HL-60 (cell line): ENCODE data around the gene PLLP.

Source experiments
- DNase-seq, 2 experiments: peaks; one replicate each; pipeline ENCODE4 v3.0.0-alpha.2; 2010 to 2020; ENCODE audit warnings: low read depth in 1 of 2, low spot score in 1 of 2
- H3K27ac ChIP-seq: fragments of 250-450 bp; sonication (Bioruptor Pico); replicated peaks from 2 replicates; pipeline ENCODE4 v1.5.1; 2020; ENCODE audit warnings: mild to moderate bottlenecking, moderate library complexity
- H3K27me3 ChIP-seq: fragments of 250-450 bp; sonication (Bioruptor Pico); 2 replicates; pipeline ENCODE4 v1.5.1; 2021; ENCODE audit warnings: mild to moderate bottlenecking, moderate library complexity; ENCODE audit not compliant: insufficient read depth, poor library complexity, severe bottlenecking
- H3K4me3 ChIP-seq: replicated peaks from 2 replicates; pipeline ENCODE4 v1.5.1; 2011; ENCODE audit warnings: mild to moderate bottlenecking, control low read depth, low read length; ENCODE audit not compliant: insufficient read depth
- CTCF ChIP-seq: IDR thresholded peaks from one replicate; pipeline ENCODE4 v1.5.1; 2011; ENCODE audit warnings: low read length, control low read depth, inconsistent platforms; ENCODE audit not compliant: insufficient read depth
- GABPA ChIP-seq: IDR thresholded peaks from 2 replicates; pipeline ENCODE4 v1.6.1; 2012; ENCODE audit warnings: low read depth
- POLR2AphosphoS5 ChIP-seq: IDR thresholded peaks from 2 replicates; pipeline ENCODE4 v1.6.1; 2012; ENCODE audit warnings: low read depth
- SPI1 ChIP-seq: IDR thresholded peaks from 2 replicates; pipeline ENCODE4 v1.6.1; 2012; ENCODE audit warnings: low read depth, mild to moderate bottlenecking, borderline replicate concordance
- TF ChIP-seq, protein P1 (sequence below): IDR thresholded peaks from 2 replicates; pipeline ENCODE4 v1.6.1; 2012; ENCODE audit warnings: low read depth; ENCODE audit not compliant: insufficient replicate concordance

The PLLP gene

GRCh38 chr16:57331355-57331754 is 46.9 kb upstream of the PLLP start:
- Histone ChIP-seq H3K4me3 (no peak overlapping the region), H3K27ac (no peak overlapping the region), H3K27me3 (no peaks in the 10 kb centered on the region)
- TF ChIP-seq SPI1 (no peak), CTCF (no peak), GABPA (no peak), POLR2AphosphoS5 (no peak)
- TF ChIP-seq, protein P1, sequence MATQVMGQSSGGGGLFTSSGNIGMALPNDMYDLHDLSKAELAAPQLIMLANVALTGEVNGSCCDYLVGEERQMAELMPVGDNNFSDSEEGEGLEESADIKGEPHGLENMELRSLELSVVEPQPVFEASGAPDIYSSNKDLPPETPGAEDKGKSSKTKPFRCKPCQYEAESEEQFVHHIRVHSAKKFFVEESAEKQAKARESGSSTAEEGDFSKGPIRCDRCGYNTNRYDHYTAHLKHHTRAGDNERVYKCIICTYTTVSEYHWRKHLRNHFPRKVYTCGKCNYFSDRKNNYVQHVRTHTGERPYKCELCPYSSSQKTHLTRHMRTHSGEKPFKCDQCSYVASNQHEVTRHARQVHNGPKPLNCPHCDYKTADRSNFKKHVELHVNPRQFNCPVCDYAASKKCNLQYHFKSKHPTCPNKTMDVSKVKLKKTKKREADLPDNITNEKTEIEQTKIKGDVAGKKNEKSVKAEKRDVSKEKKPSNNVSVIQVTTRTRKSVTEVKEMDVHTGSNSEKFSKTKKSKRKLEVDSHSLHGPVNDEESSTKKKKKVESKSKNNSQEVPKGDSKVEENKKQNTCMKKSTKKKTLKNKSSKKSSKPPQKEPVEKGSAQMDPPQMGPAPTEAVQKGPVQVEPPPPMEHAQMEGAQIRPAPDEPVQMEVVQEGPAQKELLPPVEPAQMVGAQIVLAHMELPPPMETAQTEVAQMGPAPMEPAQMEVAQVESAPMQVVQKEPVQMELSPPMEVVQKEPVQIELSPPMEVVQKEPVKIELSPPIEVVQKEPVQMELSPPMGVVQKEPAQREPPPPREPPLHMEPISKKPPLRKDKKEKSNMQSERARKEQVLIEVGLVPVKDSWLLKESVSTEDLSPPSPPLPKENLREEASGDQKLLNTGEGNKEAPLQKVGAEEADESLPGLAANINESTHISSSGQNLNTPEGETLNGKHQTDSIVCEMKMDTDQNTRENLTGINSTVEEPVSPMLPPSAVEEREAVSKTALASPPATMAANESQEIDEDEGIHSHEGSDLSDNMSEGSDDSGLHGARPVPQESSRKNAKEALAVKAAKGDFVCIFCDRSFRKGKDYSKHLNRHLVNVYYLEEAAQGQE, result no peak
- DNase-seq, result no peak

- no peak for DNase-seq
- TF ChIP-seq CTCF (no peak), SPI1 (no peak), POLR2AphosphoS5 (no peak), GABPA (no peak)
- TF ChIP-seq, protein P1, result no peak
Observed at GRCh38 chr16:57329718-57330327, 45.4 kb upstream of the PLLP start.

DNA sequence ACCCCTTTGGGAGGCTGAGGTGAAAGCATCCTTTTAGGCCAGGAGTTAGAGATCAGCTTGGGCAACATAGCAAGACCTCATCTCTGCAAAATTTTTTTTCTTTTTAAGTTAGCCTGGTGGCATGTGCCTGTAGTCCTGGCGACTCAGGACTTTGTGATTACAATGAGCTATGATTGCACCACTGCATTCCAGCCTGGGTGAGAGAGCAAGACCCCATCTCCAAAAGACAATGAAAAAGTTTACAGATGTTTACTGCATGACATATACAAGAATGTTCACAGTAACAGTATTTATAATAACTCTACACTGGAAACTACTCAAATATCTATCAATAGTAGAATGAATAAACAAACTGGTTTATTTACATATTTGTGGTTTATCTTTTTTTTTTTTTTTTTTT is 41.0 kb upstream of the PLLP start:
- H3K27me3 ChIP-seq, result no peaks in the 10 kb centered on the region
- H3K4me3 ChIP-seq, result no peak overlapping the region
- no peak for DNase-seq
- TF ChIP-seq, protein P1, result no peak
- TF ChIP-seq POLR2AphosphoS5, result no peak
- TF ChIP-seq CTCF, result no peak
- TF ChIP-seq SPI1, result no peak
- TF ChIP-seq GABPA, result no peak
- H3K27ac ChIP-seq, result no peak overlapping the region

More at GRCh38 chr16:57329718-57330327, 45.4 kb upstream of the PLLP start:
- H3K4me3 ChIP-seq, result no peak overlapping the region
- H3K27ac ChIP-seq, result no peak overlapping the region
- H3K27me3 ChIP-seq, result no peaks in the 10 kb centered on the region
